HUDEP-2 (cell line): ENCODE data around the gene DOCK7.
A peak's percentile ranks its signal among the peaks of the same experiment; 100 is the strongest.
"Not testable (repeated sequence)": the region's sequence is repeated elsewhere in the genome, so short reads cannot be mapped to it uniquely, and the experiment has no call there.

Experiments
- DNase-seq, 76 experiments: peaks; one replicate each; lab custom pipeline; 2025; ENCODE audit not compliant: unreplicated experiment in 76 of 76; lab: John Stamatoyannopoulos, UW

The DOCK7 gene

GRCh38 chr1:62621907-62622306 lies 66.3 kb downstream of the DOCK7 start:
- peak in 22 of 76 experiments; percentile 1 to 43 (median 19) for DNase-seq

DNA sequence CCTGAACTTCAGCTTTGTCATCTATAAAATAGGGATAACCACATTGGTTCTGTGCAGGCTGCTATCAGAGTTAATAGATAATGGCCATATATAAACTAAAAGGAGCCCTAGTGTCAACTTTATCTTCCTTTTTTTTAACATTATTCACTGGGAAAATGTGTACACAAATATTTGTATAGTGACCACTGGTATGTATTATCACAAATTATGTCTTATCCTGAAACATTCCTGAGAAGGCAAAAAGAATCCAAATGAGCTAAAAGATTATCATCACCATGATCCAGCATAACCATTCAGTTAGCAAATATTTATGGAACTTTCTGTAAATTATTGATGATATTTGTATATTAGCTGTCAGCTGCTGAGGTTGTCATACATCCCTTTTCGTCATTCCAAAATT lies 74.3 kb downstream of the DOCK7 start:
- no peak for DNase-seq

DNA sequence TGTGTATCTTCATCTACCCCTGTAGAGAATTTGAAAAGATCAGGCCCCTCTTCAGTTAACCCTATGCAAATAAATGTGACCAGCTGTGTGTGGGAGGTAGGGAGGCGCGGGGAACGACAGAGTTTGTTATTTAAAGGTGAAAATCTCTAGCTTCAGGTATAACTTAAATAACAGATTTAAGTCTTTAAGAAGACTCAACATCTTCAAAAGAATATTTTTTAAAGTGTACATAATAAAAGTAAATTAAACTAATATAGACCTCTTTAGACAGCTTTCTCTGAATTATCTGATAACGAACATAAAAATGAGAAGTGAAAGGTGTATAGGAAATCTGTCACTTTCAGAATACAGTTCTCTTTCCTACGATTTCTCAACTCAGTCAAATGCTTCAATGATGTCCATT lies 74.9 kb downstream of the DOCK7 start:
- no peak for DNase-seq

GRCh38 chr1:62612770-62613169 lies 75.4 kb downstream of the DOCK7 start:
- DNase-seq: no peak

GRCh38 chr1:62610588-62610987 lies 77.6 kb downstream of the DOCK7 start:
- not testable (repeated sequence) for DNase-seq

DNA sequence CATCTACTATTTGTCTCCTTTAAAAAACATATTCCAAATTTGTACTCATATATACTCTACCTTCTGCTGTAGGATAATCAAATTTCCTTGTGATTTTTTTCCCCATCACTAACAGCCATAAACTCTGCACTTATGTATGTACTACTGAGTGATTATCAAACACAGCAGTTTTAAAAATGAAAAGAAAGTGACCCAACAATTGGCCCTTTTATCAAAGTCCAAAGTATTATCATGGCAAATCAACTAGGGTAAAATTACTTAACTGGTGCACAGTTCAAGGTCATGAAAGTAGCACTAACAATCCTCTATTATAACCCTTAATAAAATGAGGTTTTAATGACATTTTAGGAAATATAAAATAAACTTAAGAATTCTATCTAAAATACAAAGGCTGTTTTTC lies 79.3 kb downstream of the DOCK7 start:
- DNase-seq: no peak

- no peak for DNase-seq
These were observed 86.7 kb downstream of the DOCK7 start for GRCh38 chr1:62601457-62601856.

GRCh38 chr1:62599044-62599443 lies 89.1 kb downstream of the DOCK7 start:
- DNase-seq: no peak

- DNase-seq: no peak
These were observed 90.9 kb downstream of the DOCK7 start, which contains the start of gene ANGPTL3 for GRCh38 chr1:62597281-62597680. ANGPTL3 (plus strand) TSS chr1:62597520; CDS start chr1:62597567, 47 bp downstream.

DNA sequence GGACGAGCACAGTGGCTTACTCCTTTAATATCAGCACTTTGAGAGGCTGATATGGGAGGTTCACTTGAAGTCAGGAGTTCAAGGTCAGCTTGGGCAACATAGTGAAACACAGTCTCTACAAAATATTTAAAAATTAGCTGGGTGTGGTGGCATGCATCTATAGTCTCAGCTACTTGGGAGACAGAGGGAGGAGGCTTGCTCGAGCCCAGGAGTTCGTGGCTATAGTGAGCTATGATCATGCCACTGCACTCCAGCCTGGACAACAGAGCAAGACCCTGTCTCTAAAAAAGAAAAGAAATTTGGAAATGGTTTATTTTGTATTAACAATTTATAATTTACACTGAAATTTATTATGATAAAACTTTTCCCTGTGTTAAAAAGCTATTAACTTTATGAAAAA lies 92.5 kb downstream of the DOCK7 start:
- no peak for DNase-seq

DNA sequence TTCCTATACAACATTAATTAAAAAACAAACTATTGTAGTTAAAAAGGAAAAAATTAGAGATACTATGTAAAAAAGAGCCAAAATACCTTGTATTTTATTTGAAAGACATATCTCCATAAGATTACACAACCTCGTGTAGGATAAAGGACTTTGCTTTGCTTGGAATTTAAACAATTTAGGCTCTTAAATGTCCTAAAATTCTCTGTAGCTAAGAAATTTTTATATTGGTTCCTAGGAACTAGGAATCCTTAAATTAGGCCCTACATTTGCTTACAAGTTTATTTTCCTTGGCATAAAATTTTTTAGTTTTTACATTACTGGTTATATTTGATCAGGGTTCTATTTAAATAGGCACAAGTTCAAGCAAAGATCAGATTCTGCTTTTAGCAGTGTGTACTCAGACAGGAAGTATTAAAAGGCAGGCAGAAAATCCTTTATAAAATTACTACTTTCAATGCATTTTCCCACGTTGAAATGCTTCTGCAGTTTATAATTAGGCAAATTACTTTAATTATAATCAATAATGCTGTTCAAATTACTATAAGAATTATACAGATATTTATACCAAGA lies 94.3 kb downstream of the DOCK7 start:
- DNase-seq: no peak

GRCh38 chr1:62590970-62591368 lies 97.2 kb downstream of the DOCK7 start:
- DNase-seq: no peak

DNA sequence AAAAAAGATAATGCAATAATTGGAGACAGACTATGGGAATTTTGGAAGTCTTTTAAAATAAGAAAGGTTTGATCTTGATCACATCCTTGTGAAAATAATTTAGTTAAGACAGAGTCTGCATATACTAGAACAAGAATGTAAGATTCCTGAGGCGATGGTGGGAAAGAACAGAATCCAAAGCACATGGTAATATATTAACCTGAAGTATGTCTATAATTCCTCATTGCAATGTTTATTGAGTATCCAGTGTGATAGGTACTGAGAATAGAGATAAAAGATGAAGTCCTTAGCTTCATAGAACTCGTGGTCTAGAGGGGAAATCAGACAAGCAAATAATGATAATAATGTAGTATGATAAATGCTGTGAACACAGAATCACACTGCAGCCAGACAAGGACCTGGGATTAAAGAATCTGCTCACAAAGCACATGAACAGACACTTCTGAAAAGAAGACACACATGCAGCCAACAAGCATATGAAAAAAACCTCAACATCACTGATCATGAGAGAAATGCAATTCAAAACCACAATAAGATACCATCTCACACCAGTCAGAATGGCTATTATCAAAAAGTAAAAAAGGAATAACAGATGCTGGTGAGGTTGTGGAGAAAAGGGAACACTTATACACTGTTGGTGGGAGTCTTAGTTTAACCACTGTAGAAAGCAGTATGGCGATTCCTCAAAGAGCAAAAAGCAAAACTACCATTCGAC lies 97.8 kb downstream of the DOCK7 start:
- DNase-seq: no peak

- no peak for DNase-seq
These were observed 98.9 kb downstream of the DOCK7 start for GRCh38 chr1:62589321-62589720.

DNA sequence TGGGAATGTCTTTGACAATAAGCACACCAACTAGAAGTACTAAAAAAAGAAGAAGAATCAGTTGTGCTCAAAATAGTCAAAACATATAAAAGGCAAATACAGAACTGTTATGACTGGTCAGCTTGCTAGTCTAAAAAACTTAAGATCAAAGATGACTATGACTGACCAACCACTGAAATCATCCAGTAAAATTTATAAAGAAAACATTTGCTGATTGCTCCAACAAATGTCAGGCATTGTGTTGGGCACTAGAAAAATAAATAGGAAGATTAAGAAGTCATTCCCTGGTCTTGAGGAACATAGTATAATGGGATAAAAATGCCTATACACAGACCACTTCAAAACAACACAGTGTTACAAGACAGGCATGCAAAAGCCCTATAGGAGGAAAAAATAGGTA lies 100.2 kb downstream of the DOCK7 start:
- no peak for DNase-seq

DNA sequence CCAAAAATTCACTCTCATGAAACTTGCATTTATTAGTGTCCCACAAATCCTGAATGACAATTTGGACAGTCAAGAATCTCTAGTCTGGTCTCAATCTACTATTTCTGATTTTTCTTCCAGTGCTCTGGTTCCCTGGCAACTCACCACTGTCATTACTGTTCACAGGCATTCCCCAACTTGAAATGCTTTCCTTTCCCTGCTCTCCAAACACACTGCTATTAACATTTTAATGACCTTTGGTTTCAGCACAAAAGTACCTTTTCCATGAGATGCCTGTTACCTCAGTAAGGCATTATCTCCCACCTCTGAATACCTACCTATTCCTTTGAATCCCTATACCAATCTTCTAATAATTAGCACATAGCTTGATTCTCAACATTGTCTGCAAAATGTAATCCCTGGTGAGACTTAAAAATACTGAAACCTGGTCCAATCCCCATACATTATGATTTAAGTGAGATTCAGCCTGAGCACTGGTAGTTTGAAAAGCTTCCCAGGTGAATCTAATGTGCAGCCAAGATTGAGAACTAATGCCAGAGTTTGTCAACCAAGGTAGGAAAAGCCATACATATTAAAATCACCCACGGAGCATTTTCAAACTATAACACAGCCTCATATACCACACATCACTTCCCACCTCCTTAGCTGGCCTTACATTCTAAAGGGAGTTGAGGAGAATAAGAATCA lies 102.6 kb downstream of the DOCK7 start:
- DNase-seq: no peak

DNA sequence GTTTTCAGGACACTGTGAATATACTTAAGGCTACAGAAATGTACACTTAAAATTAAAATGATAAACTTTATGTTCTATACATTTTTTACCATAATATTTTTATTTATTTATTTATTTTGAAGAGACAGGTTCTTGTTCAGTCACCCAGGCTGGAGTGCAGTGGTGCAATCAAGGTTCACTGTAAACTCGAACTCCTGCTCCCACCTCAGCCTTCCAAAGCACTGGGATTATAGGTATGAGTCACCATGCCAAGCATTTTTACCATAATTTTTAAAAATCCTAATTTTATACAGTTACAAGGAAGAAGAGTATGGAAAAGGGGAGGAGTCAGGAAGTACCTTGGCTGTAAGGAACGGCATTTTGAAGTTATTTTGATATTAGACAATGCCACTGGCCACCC lies 114.5 kb downstream of the DOCK7 start:
- no peak for DNase-seq

DNA sequence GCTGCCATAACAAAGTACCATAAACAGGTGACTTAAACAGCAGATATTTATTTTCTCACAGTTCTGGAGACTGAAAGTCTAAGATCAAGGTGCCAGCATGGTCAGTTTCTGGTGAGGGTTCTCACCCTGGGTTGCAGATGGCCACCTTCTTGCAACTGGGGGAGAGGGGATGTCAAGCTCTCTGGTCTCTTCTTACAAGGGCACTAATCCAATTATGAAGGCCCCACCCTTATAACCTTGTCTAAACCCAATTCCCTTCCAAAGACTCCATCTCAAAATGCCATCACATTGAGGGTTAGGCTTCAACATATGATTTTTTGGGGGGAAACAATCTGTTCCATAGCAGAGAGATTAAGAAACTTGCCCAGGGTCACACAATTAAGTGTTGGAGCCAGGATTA lies 115.7 kb downstream of the DOCK7 start:
- no peak for DNase-seq

- DNase-seq: not testable (repeated sequence)
These were observed 116.7 kb downstream of the DOCK7 start for GRCh38 chr1:62571517-62571916.

GRCh38 chr1:62567926-62568325 lies 120.3 kb downstream of the DOCK7 start:
- DNase-seq: not testable (repeated sequence)

DNA sequence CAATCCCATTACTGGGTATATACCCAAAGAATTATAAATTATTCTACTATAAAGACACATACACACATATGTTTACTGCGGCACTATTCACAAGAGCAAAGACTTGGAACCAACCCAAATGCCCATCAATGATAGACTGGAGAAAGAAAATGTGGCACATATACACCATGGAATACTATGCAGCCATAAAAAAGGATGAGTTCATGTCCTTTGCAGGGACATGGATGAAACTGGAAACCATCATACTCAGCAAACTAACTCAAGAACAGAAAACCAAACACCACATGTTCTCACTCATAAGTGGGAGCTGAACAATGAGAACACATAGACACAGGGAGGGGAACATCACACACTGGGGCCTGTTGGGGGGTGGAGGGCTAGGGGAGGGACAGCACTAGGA lies 121.0 kb downstream of the DOCK7 start:
- not testable (repeated sequence) for DNase-seq

GRCh38 chr1:62561306-62561705 lies 126.9 kb downstream of the DOCK7 start:
- DNase-seq: no peak
